Epithelial cell of umbilical artery (primary cell): ENCODE measurements around the gene DDX52. TPM values are rescaled to one million over a fixed set of nuclear protein-coding genes. Genes with fewer than 3 reads are reported as not detected.

ENCODE experiments used
- total RNA-seq: library from RNA; depleted of rRNA; stranded (reverse); fragments of >200 nt; gene quantifications from 2 replicates; pipeline ENCODE4 v1.2.3, GENCODE V29; 2014

The DDX52 gene, protein sequence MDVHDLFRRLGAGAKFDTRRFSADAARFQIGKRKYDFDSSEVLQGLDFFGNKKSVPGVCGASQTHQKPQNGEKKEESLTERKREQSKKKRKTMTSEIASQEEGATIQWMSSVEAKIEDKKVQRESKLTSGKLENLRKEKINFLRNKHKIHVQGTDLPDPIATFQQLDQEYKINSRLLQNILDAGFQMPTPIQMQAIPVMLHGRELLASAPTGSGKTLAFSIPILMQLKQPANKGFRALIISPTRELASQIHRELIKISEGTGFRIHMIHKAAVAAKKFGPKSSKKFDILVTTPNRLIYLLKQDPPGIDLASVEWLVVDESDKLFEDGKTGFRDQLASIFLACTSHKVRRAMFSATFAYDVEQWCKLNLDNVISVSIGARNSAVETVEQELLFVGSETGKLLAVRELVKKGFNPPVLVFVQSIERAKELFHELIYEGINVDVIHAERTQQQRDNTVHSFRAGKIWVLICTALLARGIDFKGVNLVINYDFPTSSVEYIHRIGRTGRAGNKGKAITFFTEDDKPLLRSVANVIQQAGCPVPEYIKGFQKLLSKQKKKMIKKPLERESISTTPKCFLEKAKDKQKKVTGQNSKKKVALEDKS
- total RNA-seq: 32.2 and 39.8 TPM in 2 replicates

DNA sequence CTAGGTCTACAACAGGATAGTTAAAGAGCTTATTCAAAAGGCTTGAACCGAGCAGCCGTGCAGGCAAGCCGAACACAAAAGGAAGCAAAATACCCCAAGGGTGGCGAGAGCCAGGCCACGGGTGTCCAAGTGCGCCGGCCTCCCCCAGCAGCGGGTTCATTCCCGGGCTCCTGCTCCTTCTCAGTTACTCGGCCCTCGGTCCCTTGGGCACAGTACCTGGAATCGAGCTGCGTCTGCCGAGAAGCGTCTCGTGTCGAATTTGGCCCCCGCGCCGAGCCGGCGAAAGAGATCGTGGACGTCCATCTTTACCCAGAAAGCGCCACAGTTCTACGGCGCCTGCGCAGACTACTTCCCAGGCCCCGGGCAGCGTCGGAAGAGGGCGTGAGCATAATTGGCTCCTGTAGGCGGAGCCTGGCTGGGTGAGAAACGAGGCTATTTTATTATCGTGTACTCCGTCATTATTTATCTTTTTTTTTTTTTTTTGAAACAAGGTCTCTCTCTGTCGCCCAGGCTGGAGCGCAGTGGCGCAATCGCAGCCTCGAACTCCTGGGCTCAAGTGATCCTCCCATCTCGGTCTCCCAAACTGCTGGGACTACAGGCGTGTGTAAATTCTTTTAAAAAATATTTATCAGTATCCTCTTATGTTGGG, at the start of gene DDX52:
TSS of gene DDX52 (minus strand) at position 329 of the 649 bp plus-strand sequence. CDS start at position 303, 26 bp downstream.

DNA sequence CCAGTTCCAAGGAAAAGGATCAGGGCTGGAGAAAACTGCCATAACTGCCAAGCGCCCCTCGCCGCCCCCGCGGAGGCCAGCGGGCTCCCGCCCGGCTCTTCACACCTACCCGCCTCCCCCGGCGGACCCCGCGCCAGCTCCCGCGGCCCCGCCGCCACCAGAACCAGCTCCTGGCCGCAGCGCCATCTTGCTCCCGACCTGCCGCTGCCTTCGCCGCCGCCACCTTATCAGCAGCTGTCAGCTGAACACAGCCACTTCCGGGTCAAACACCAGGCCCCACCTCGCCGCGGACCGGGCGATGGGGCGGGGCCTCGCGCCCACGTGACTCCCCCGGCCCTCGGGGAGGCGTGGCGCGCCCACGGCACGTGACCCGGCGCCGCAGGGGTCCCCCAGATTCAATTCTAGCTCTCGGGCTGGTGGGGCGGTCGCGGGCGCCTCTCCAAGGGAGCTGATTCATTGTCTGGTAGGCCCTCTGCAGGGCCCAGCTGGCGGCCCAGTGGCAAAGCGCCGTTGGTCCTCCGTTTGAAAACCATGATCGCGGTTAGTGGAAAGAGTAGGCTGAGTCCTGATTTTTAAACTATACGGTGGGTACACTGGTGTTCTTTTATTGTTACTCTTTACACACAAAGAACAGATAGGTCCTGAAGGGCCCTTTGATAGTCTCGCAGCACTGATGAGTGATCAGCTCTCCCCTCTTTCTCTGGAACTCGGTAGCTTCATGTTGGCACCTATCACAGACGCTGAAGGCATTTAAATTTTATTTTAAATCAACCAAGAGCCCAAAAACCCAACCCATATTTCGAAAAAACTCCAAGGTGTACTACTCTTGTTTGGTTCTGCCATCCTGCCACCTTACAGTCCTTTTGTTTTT, 33.8 kb downstream of the DDX52 start, which contains the start of gene SYNRG:
TSS of gene SYNRG (minus strand) at position 249 of the 871 bp plus-strand sequence. CDS start at position 186, 63 bp downstream.

Other genes starting within 250 kb of the DDX52 start
- gene ACACA, start 236.6 kb downstream of the DDX52 start, total RNA-seq: 42.9 and 50.0 TPM in 2 replicates
- gene TADA2A, start 236.6 kb downstream of the DDX52 start, total RNA-seq: 12.7 and 19.3 TPM in 2 replicates
- gene DUSP14, start 153.6 kb downstream of the DDX52 start, total RNA-seq: 27.9 and 40.3 TPM in 2 replicates
- gene SYNRG, start 34.0 kb downstream of the DDX52 start, total RNA-seq: 9.7 and 11.1 TPM in 2 replicates
- gene HNF1B, start 101.6 kb upstream of the DDX52 start, total RNA-seq: not detected in 2 replicates